Muscle of leg (tissue), 11 donors: ENCODE results near the gene PORCN. TPM values are rescaled to one million over a fixed set of nuclear protein-coding genes. Genes with fewer than 3 reads are reported as not detected.

Source experiments
- DNase-seq: peaks from one replicate; pipeline ENCODE4 v3.0.0; 2013
- H3K27ac ChIP-seq: one replicate; pipeline ENCODE4 v1.5.1; 2013; ENCODE audit warnings: mild to moderate bottlenecking, low read length, control low read depth
- H3K27me3 ChIP-seq: one replicate; pipeline ENCODE4 v1.6.1; 2013; ENCODE audit warnings: low read length; ENCODE audit not compliant: control insufficient read depth, insufficient read depth
- H3K36me3 ChIP-seq: one replicate; pipeline ENCODE4 v1.6.1; 2013; ENCODE audit warnings: low read length; ENCODE audit not compliant: control insufficient read depth, insufficient read depth
- H3K4me1 ChIP-seq: one replicate; pipeline ENCODE4 v1.6.1; 2013; ENCODE audit warnings: low read length; ENCODE audit not compliant: control insufficient read depth, insufficient read depth
- H3K4me3 ChIP-seq: one replicate; pipeline ENCODE4 v1.5.1; 2013; ENCODE audit warnings: low read length, control low read depth
- H3K9me3 ChIP-seq: replicated peaks from 2 replicates; pipeline ENCODE4 v1.6.1; 2013; ENCODE audit warnings: low read depth, low read length; ENCODE audit not compliant: control insufficient read depth
- WGBS: methylation state at CpG from one replicate; pipeline ENCODE4 v1.1.5; 2013; ENCODE audit warnings: missing lambda C conversion rate; ENCODE audit not compliant: insufficient coverage; 5-methylcytosine and 5-hydroxymethylcytosine counted together
- polyA plus RNA-seq, 8 donors: library from polyadenylated mRNA; unstranded; fragments of 120-200 nt; gene quantifications; one replicate each; pipeline versions ENCODE4 v1.2.1 to v1.2.3, GENCODE V29; 2013; ENCODE audit warnings: inconsistent platforms in 1 of 8, low replicate concordance in 1 of 8; ENCODE audit not compliant: insufficient read length in 8 of 8, insufficient read depth in 1 of 8
- total RNA-seq: library from RNA; stranded (reverse); fragments of 120-200 nt; gene quantifications from one replicate; pipeline ENCODE4 v1.2.4, GENCODE V29; 2013

The PORCN gene
- total and polyA plus RNA-seq, 9 donors = 2.6 to 4.7 (median 3.6) TPM

GRCh38 chrX:48560056-48560455, 51.3 kb downstream of the PORCN start:
- no peaks in the 10 kb centered on the region for H3K9me3 ChIP-seq
- H3K4me1 ChIP-seq = no peaks in the 10 kb centered on the region
- H3K36me3 ChIP-seq = peaks cover 48% of the 10 kb centered on the region
- WGBS = 87% methylated on average over 14 of the region's 14 CpGs
- H3K4me3 ChIP-seq = no peak overlapping the region
- no peak overlapping the region for H3K27ac ChIP-seq
- DNase-seq = no peak
- H3K27me3 ChIP-seq = no peaks in the 10 kb centered on the region

GRCh38 chrX:48560681-48561080, 51.9 kb downstream of the PORCN start:
- Histone ChIP-seq H3K9me3 (no peaks in the 10 kb centered on the region), H3K36me3 (peaks cover 46% of the 10 kb centered on the region), H3K27ac (no peak overlapping the region), H3K27me3 (no peaks in the 10 kb centered on the region), H3K4me1 (no peaks in the 10 kb centered on the region), H3K4me3 (no peak overlapping the region)
- DNase-seq = no peak
- 93% methylated on average over 8 of the region's 12 CpGs for WGBS

- WGBS = no CpG with 5 or more reads among the region's 1 CpG
Observed at GRCh38 chrX:48569958-48570357, 61.2 kb downstream of the PORCN start.

More at GRCh38 chrX:48569958-48570357, 61.2 kb downstream of the PORCN start:
- Histone ChIP-seq H3K27ac (no peak overlapping the region), H3K4me1 (no peaks in the 10 kb centered on the region), H3K4me3 (no peak overlapping the region), H3K9me3 (no peaks in the 10 kb centered on the region), H3K36me3 (no peaks in the 10 kb centered on the region), H3K27me3 (no peaks in the 10 kb centered on the region)
- no peak for DNase-seq

Other genes with a start within 250 kb of the PORCN start
- gene SSX3, start 152.3 kb upstream of the PORCN start, total RNA-seq = not detected
- not detected for gene SSX3, start 152.3 kb upstream of the PORCN start, polyA plus RNA-seq
- gene SSX4, start 125.5 kb upstream of the PORCN start, total RNA-seq = not detected
- gene SSX4, start 125.5 kb upstream of the PORCN start, polyA plus RNA-seq = not detected
- not detected for gene SSX4B, start 97.0 kb upstream of the PORCN start, total RNA-seq
- gene SSX4B, start 97.0 kb upstream of the PORCN start, polyA plus RNA-seq = not detected
- gene SLC38A5, start 38.7 kb upstream of the PORCN start, total RNA-seq = 4.2 TPM
- gene SLC38A5, start 38.7 kb upstream of the PORCN start, polyA plus RNA-seq = 10 to 100 TPM in 1 of 8 donors, 1 to 10 TPM in 7; 5.9 to 12.2 (median 8.4) TPM
- 28.2 TPM for gene FTSJ1, start 32.8 kb upstream of the PORCN start, total RNA-seq
- gene FTSJ1, start 32.8 kb upstream of the PORCN start, polyA plus RNA-seq = 10 to 100 TPM; 24.0 to 34.3 (median 26.0) TPM
- gene EBP, start 12.8 kb downstream of the PORCN start, total RNA-seq = 23.3 TPM
- 10 to 100 TPM; 16.6 to 25.0 (median 19.6) TPM for gene EBP, start 12.8 kb downstream of the PORCN start, polyA plus RNA-seq
- gene TBC1D25, start 30.7 kb downstream of the PORCN start, total RNA-seq = 3.9 TPM
- gene TBC1D25, start 30.7 kb downstream of the PORCN start, polyA plus RNA-seq = 10 to 100 TPM in 2 of 8 donors, 1 to 10 TPM in 6; 6.9 to 10.8 (median 9.1) TPM
- 232 TPM for gene RBM3, start 65.5 kb downstream of the PORCN start, total RNA-seq
- gene RBM3, start 65.5 kb downstream of the PORCN start, polyA plus RNA-seq = 100 to 1,000 TPM; 338 to 414 (median 371) TPM
- gene WDR13, start 88.5 kb downstream of the PORCN start, total RNA-seq = 99.1 TPM
- 100 to 1,000 TPM in 4 of 8 donors, 10 to 100 TPM in 4; 85.8 to 128 (median 101) TPM for gene WDR13, start 88.5 kb downstream of the PORCN start, polyA plus RNA-seq
- 2.1 TPM for gene WAS, start 174.8 kb downstream of the PORCN start, total RNA-seq
- 1 to 10 TPM; 3.3 to 5.9 (median 4.1) TPM for gene WAS, start 174.8 kb downstream of the PORCN start, polyA plus RNA-seq
- gene SUV39H1, start 187.7 kb downstream of the PORCN start, total RNA-seq = 3.1 TPM
- 1 to 10 TPM; 4.0 to 5.6 (median 4.7) TPM for gene SUV39H1, start 187.7 kb downstream of the PORCN start, polyA plus RNA-seq